A673 (cell line): ENCODE measurements around the gene IRAK3. TPM values are rescaled to one million over a fixed set of nuclear protein-coding genes. Genes with fewer than 3 reads are reported as not detected.
"Not testable (repeated sequence)": the region's sequence is repeated elsewhere in the genome, so short reads cannot be mapped to it uniquely, and the experiment has no call there.

ENCODE experiments used
- BruUV-seq: library from RNA; stranded (reverse); fragments of 400-500 nt; replicated peaks from 2 replicates; lab custom pipeline; 2021; lab: Mats Ljungman, UMichigan
- CTCF ChIA-PET: fragments of 300-600 bp; sonication (Branson Sonifier 250); formaldehyde crosslinking; loops from one replicate; lab custom pipeline; 2022; ENCODE audit warnings: antibody characterized with exemption; lab: Charles Lee
- POLR2A ChIA-PET: fragments of 300-600 bp; sonication (Branson Sonifier 250); formaldehyde crosslinking; loops from one replicate; lab custom pipeline; 2022; ENCODE audit warnings: antibody characterized with exemption; ENCODE audit not compliant: low non-redundant PET; lab: Charles Lee
- DNase-seq: peaks from one replicate; pipeline ENCODE4 v3.0.0-alpha.2; 2015; ENCODE audit warnings: low spot score
- H3K27ac ChIP-seq: fragments of 200-600 bp; sonication (generic); 2 replicates; pipeline ENCODE4 v1.5.1; 2016; ENCODE audit warnings: mixed run types, low read depth, mild to moderate bottlenecking, mixed read lengths, antibody characterized with exemption, low read length; ENCODE audit not compliant: poor library complexity, severe bottlenecking
- H3K27me3 ChIP-seq: fragments of 200-600 bp; sonication (generic); replicated peaks from 2 replicates; pipeline ENCODE4 v1.6.1; 2017; ENCODE audit warnings: mixed run types, low read depth, mild to moderate bottlenecking, mixed read lengths, antibody characterized with exemption, low read length; ENCODE audit not compliant: insufficient read depth, poor library complexity
- H3K36me3 ChIP-seq: fragments of 200-600 bp; sonication (generic); 2 replicates; pipeline ENCODE4 v1.6.1; 2016; ENCODE audit warnings: mixed run types, mild to moderate bottlenecking, mixed read lengths, antibody characterized with exemption, low read length; ENCODE audit not compliant: insufficient read depth, poor library complexity, severe bottlenecking
- H3K4me1 ChIP-seq: fragments of 200-600 bp; sonication (generic); 2 replicates; pipeline ENCODE4 v1.6.1; 2017; ENCODE audit warnings: mixed run types, mild to moderate bottlenecking, mixed read lengths, antibody characterized with exemption, low read length; ENCODE audit not compliant: insufficient read depth, poor library complexity, severe bottlenecking
- H3K4me3 ChIP-seq: fragments of 200-600 bp; sonication (generic); 2 replicates; pipeline ENCODE4 v1.5.1; 2016; ENCODE audit warnings: low read depth, mixed run types, mild to moderate bottlenecking, mixed read lengths, low read length; ENCODE audit not compliant: poor library complexity, severe bottlenecking
- H3K9me3 ChIP-seq: fragments of 200-600 bp; sonication (generic); 2 replicates; pipeline ENCODE4 v1.6.1; 2016; ENCODE audit warnings: mixed run types, low read depth, mild to moderate bottlenecking, mixed read lengths, antibody characterized with exemption, low read length; ENCODE audit not compliant: poor library complexity, severe bottlenecking
- CTCF ChIP-seq: fragments of 300-800, 200-600 bp; sonication (generic); conservative IDR thresholded peaks from 2 replicates; pipeline ENCODE4 v1.5.1; 2017; ENCODE audit warnings: low read depth, mild to moderate bottlenecking, antibody characterized with exemption, low read length, moderate library complexity, mixed read lengths
- EZH2 ChIP-seq: fragments of 200-600 bp; sonication (generic); IDR thresholded peaks from 2 replicates; pipeline ENCODE4 v1.6.1; 2017; ENCODE audit warnings: borderline replicate concordance, low read depth, mild to moderate bottlenecking, mixed read lengths, antibody characterized with exemption, low read length; ENCODE audit not compliant: poor library complexity, severe bottlenecking
- intact Hi-C: fragments of 100-400 bp; cut with micrococcal nuclease; formaldehyde crosslinking; loops from one replicate; pipeline ENCODE4 v1.10.0; 2022; ENCODE audit not compliant: unreplicated experiment
- total RNA-seq: library from RNA; stranded (reverse); gene quantifications from 2 replicates; pipeline ENCODE4 v1.2.3, GENCODE V29; 2021

Gene IRAK3
- total RNA-seq, 1 experiment from 2014 or later: 0.19 TPM

GRCh38 chr12:66302827-66303169 lies 113.8 kb downstream of the IRAK3 start:
- intact Hi-C loops: no loop called here
- BruUV-seq: TSS peak; percentile 75
- H3K4me3 ChIP-seq: peak overlapping the region; percentile 86
- DNase-seq: no peak
- no peaks in the 10 kb centered on the region for H3K9me3 ChIP-seq
- peaks cover 12% of the 10 kb centered on the region for H3K27me3 ChIP-seq
- CTCF ChIA-PET: interaction anchor here (0.5 to 0.7 kb wide), 5 partner anchors 36 to 881 kb away, joined by 3 to 13 read pairs (median 8); no protein-coding TSS in a partner anchor
- TF ChIP-seq CTCF (no peak), EZH2 (no peak)
- no peaks in the 10 kb centered on the region for H3K36me3 ChIP-seq
- H3K27ac ChIP-seq: peak overlapping the region; percentile 78
- H3K4me1 ChIP-seq: peaks cover 8% of the 10 kb centered on the region
- POLR2A ChIA-PET: no interaction called here

DNA sequence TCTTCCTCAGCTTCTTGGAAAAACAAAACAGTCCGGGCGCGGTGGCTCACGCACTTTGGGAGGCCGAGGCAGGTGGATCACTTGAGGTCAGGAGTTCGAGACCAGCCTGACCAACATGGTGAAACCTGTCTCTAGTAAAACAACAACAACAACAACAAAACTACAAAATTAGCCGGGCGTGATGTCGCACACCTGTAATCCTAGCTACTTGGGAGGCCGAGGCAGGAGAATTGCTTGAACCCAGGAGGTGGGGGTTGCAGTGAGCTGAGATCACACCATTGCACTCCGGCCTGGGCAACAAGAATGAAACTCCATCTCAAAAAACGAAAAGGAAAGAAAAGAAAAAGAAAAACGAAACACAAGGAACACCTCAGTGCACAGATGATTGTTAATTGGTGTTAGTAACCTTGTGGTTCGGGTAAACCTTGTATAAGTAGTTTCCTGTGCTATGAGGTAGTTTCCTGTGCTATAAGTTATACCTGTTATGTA lies 114.3 kb downstream of the IRAK3 start:
- H3K27ac ChIP-seq, POLR2A ChIA-PET, H3K36me3 ChIP-seq, DNase-seq, BruUV-seq, H3K4me1 ChIP-seq, intact Hi-C loops, H3K9me3 ChIP-seq: not testable (repeated sequence)
- Histone ChIP-seq H3K4me3 (peak overlapping the region; percentile 86), H3K27me3 (peaks cover 12% of the 10 kb centered on the region)
- CTCF ChIA-PET: interaction anchor here (0.6 kb wide), 1 partner anchor 80 kb away, joined by 6 read pairs; no protein-coding TSS in a partner anchor

Other genes with a start within 250 kb of the IRAK3 start
- gene LLPH, start 58.5 kb upstream of the IRAK3 start, total RNA-seq: 49.5 and 51.3 TPM in 2 replicates
- gene TMBIM4, start 19.2 kb upstream of the IRAK3 start, total RNA-seq: 61.8 and 62.1 TPM in 2 replicates
- 4.1 and 4.6 TPM in 2 replicates for gene HELB, start 113.3 kb downstream of the IRAK3 start, total RNA-seq